Prostate gland (tissue), 2 donors: ENCODE results near the gene PES1.

ENCODE experiments used
- CTCF ChIP-seq, 4 experiments: fragments of 200-600 bp in 2 of 4; fragments of 450-650 bp in 2 of 4; sonication (generic) in 2 of 4; IDR thresholded peaks; 1 replicate in 3 of 4; 2 replicates in 1 of 4; pipeline ENCODE4 v1.5.1; 2016 to 2019; ENCODE audit warnings: antibody characterized with exemption in 4 of 4, mild to moderate bottlenecking in 2 of 4, moderate library complexity in 2 of 4
- POLR2A ChIP-seq: fragments of 450-650 bp; IDR thresholded peaks from one replicate; pipeline ENCODE4 v1.6.1; 2016; ENCODE audit warnings: antibody characterized with exemption, mild to moderate bottlenecking

- TF ChIP-seq POLR2A (no peak), CTCF (IDR thresholded peaks at IDR 0.05) (no peak)
Measured at GRCh38 chr22:30531651-30532608, 59.8 kb downstream of the PES1 start.
